Germinal center (tissue), 1 donor: Measurements from ENCODE around the gene GPBAR1.

ENCODE experiments used
- DNase-seq: peaks from one replicate; pipeline ENCODE4 v3.0.0; 2012; ENCODE audit warnings: mixed read lengths, low spot score

The GPBAR1 gene, protein sequence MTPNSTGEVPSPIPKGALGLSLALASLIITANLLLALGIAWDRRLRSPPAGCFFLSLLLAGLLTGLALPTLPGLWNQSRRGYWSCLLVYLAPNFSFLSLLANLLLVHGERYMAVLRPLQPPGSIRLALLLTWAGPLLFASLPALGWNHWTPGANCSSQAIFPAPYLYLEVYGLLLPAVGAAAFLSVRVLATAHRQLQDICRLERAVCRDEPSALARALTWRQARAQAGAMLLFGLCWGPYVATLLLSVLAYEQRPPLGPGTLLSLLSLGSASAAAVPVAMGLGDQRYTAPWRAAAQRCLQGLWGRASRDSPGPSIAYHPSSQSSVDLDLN

GRCh38 chr2:218260742-218261422, at the start of gene GPBAR1:
GPBAR1 (plus strand) TSS chr2:218261015; CDS start chr2:218262725, 1,710 bp downstream.
- DNase-seq: no peak

GRCh38 chr2:218214116-218214515, 46.7 kb upstream of the GPBAR1 start:
- no peak for DNase-seq

GRCh38 chr2:218216336-218216673, 44.5 kb upstream of the GPBAR1 start:
- DNase-seq: no peak

- DNase-seq: peak; percentile 94
These were observed 44.0 kb upstream of the GPBAR1 start, which contains the start of gene ARPC2 for GRCh38 chr2:218216674-218217359. ARPC2 (plus strand) TSS chr2:218217189; CDS start chr2:218217471, 282 bp downstream.

- DNase-seq: peak; percentile 82
These were observed 43.2 kb upstream of the GPBAR1 start for GRCh38 chr2:218217360-218218267.

- peak; percentile 82 for DNase-seq
These were observed 42.3 kb upstream of the GPBAR1 start for GRCh38 chr2:218218268-218219185.

- DNase-seq: no peak
These were observed 40.9 kb upstream of the GPBAR1 start for GRCh38 chr2:218219934-218220333.

- DNase-seq: no peak
These were observed 39.8 kb upstream of the GPBAR1 start for GRCh38 chr2:218221000-218221399.

- no peak for DNase-seq
These were observed 37.8 kb upstream of the GPBAR1 start for GRCh38 chr2:218223046-218223445.

- DNase-seq: no peak
These were observed 36.6 kb upstream of the GPBAR1 start for GRCh38 chr2:218224186-218224585.

- DNase-seq: no peak
These were observed 33.9 kb upstream of the GPBAR1 start for GRCh38 chr2:218226903-218227302.

- DNase-seq: no peak
These were observed 32.3 kb upstream of the GPBAR1 start for GRCh38 chr2:218228366-218229090.

GRCh38 chr2:218229239-218229638, 31.6 kb upstream of the GPBAR1 start:
- peak; percentile 33 for DNase-seq

DNA sequence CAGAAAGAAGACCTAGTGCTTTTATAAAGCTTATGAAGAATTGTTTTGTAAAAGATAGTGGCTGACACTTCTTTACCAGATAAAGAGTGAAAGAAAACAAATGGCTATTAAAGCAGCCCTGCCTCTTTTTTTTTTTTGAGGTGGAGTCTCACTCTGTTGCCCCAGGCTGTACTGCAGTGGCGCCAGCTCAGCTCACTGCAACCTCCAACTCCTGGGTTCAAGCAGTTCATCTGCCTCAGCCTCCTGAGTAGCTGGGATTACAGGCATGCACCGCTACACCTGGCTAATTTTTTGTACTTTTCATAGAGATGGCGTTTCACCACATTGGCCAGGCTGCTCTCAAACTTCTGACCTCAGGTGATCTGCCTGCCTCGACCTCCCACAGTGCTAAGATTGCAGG, 31.0 kb upstream of the GPBAR1 start:
- no peak for DNase-seq

DNA sequence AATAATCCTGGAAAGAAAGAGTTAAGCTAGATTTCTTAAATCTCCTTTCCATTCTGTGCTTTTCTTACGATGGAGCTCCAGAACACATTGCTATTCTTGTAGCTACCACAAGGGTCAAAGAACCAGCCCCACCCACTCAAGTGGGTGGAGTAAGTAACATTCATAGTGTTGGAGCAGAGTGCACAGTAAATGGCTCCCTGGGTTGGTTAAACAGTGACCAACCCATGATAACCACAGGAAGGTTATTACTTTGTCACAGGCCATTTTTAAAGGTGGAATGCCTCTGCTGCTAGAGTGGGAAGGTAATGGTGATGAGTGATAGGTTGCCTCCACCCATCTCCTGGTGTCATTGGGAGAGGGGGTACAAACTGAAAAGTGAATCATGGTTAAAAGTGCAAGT, 29.9 kb upstream of the GPBAR1 start:
- peak; percentile 15 for DNase-seq

DNA sequence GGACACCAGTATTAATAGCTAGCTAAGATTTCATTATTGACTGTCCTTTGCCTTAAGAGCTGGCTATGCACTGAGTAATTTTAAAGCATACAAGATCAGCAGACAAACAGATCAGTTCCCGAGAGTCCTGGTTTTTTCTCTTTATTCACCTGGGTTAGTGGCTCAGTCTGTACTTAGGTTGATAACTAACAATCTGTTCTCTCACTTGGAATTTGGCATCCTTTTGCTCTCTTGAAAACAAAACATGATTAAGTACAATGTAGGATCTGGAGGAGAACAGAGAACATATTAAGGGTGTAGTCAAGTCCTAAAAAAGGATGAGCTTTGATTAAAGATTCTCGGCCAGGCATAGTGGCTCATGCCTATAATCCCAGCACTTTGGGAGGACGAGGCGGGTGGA, 27.3 kb upstream of the GPBAR1 start:
- DNase-seq: no peak

DNA sequence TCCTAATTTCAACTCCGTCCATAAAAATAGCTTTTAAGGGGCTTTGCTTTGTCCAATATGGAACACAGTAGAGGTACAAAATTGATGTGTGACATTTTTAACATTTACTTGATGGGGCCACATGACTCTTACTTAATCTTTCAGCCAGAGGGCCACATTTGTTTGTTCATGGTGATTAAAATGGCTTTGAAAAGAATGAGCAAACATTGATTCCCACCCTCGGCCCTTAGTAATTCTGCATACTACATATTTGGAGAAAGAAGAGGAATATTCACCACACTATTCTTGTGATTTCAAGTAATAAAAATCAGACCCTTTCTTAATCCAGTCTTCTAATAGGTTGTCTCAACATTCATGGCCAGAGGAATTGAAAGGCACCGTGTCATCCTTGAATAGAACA, 26.3 kb upstream of the GPBAR1 start:
- no peak for DNase-seq

- no peak for DNase-seq
These were observed 25.8 kb upstream of the GPBAR1 start for GRCh38 chr2:218235017-218235416.

- no peak for DNase-seq
These were observed 24.0 kb upstream of the GPBAR1 start for GRCh38 chr2:218236829-218237228.

GRCh38 chr2:218238887-218239286, 21.9 kb upstream of the GPBAR1 start:
- DNase-seq: no peak
